Activated CD8-positive, alpha-beta T cell treated with anti-CD3 and anti-CD28 coated beads for 36 hours (primary cell): Measurements from ENCODE around the gene RASGRF2. TPM values are rescaled to one million over a fixed set of nuclear protein-coding genes. Genes with fewer than 3 reads are reported as not detected.

Source experiments
- ATAC-seq: fragments of 200-7000 bp; cut with Tn5 transposase; one replicate; pipeline ENCODE4 v1.10.0; 2021; ENCODE audit warnings: mild to moderate bottlenecking, moderate library complexity
- CTCF ChIA-PET: fragments of 350-600 bp; sonication (Branson Sonifier 250); formaldehyde crosslinking; loops from one replicate; lab custom pipeline; 2021; ENCODE audit warnings: antibody characterized with exemption; lab: Charles Lee
- POLR2A ChIA-PET: fragments of 350-600 bp; sonication (Branson Sonifier 250); formaldehyde crosslinking; loops from one replicate; lab custom pipeline; 2021; ENCODE audit warnings: antibody characterized with exemption; lab: Charles Lee
- DNase-seq: peaks from one replicate; pipeline ENCODE4 v3.0.0-alpha.2; 2020
- H3K27ac Mint-ChIP-seq: one replicate; pipeline ENCODE4 v1.8.0; 2021; ENCODE audit warnings: mild to moderate bottlenecking, mixed read lengths
- H3K27me3 Mint-ChIP-seq: one replicate; pipeline ENCODE4 v1.8.0; 2021; ENCODE audit warnings: mixed read lengths
- H3K36me3 Mint-ChIP-seq: one replicate; pipeline ENCODE4 v1.8.0; 2021; ENCODE audit warnings: low read depth, mixed read lengths
- H3K4me1 Mint-ChIP-seq: one replicate; pipeline ENCODE4 v1.8.0; 2021; ENCODE audit warnings: low read depth, mixed read lengths
- H3K4me3 Mint-ChIP-seq: one replicate; pipeline ENCODE4 v1.8.0; 2021; ENCODE audit warnings: mild to moderate bottlenecking, moderate library complexity, mixed read lengths
- H3K9me3 Mint-ChIP-seq: one replicate; pipeline ENCODE4 v1.8.0; 2021; ENCODE audit warnings: mixed read lengths
- intact Hi-C: fragments of 100-400 bp; cut with micrococcal nuclease; formaldehyde crosslinking; loops from one replicate; pipeline ENCODE4 v1.10.0; 2022
- total RNA-seq, 2 experiments: library from RNA; stranded (reverse); gene quantifications; one replicate each; pipeline ENCODE4 v1.2.3, GENCODE V29; 2021
- TF ChIP-seq, protein P1 (sequence below): fragments of 200-600 bp; IDR thresholded peaks from one replicate; pipeline ENCODE4 v1.8.0; 2022; ENCODE audit warnings: antibody characterized with exemption, mild to moderate bottlenecking

RASGRF2 gene
- total RNA-seq, 2 experiments from 2014 or later, result 14.9 to 15.8 TPM

DNA sequence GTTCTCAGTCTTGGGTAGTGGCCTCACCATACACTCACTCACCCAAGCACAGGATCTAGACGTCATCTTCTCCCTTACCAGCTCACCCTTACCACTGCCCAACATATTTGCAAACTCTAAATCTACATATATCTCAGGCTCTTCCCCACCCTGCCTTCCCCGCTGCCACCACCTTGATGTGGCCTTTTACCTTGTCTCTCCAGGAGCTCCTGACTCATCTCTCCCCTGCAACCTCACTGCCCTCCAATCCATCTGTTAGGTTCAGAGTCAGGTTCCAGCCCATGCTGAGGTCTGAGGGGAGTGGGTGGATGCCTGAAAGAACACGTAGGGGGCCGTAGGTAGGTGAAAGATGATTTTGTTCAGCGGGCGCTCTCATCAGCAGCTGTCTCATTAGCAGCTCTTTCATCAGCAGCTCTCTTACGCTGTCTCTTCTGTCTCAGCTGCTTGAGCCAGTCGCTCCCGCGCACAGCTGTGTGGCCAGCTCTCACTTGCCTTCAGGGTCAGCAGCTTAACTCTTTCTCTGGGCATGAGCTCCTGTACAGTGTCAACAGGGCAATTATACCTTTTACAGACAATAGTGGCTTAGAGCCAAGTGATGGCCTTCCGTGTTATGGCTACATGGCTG, 249.8 kb downstream of the RASGRF2 start:
- Mint-ChIP-seq H3K36me3 (peaks cover 8% of the 10 kb centered on the region), H3K9me3 (no peaks in the 10 kb centered on the region), H3K27me3 (no peaks in the 10 kb centered on the region), H3K4me1 (peaks cover 5% of the 10 kb centered on the region), H3K4me3 (no peak overlapping the region), H3K27ac (peak overlapping the region; percentile 1)
- CTCF ChIA-PET, result interaction anchor here (1.0 to 1.5 kb wide), 2 partner anchors 15 to 90 kb away, joined by 3 read pairs; no protein-coding TSS in a partner anchor
- TF ChIP-seq, protein P1, sequence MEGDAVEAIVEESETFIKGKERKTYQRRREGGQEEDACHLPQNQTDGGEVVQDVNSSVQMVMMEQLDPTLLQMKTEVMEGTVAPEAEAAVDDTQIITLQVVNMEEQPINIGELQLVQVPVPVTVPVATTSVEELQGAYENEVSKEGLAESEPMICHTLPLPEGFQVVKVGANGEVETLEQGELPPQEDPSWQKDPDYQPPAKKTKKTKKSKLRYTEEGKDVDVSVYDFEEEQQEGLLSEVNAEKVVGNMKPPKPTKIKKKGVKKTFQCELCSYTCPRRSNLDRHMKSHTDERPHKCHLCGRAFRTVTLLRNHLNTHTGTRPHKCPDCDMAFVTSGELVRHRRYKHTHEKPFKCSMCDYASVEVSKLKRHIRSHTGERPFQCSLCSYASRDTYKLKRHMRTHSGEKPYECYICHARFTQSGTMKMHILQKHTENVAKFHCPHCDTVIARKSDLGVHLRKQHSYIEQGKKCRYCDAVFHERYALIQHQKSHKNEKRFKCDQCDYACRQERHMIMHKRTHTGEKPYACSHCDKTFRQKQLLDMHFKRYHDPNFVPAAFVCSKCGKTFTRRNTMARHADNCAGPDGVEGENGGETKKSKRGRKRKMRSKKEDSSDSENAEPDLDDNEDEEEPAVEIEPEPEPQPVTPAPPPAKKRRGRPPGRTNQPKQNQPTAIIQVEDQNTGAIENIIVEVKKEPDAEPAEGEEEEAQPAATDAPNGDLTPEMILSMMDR, result no peak
- DNase-seq (peak; percentile 55), ATAC-seq (peak; percentile 68)
- POLR2A ChIA-PET, result interaction anchor here (0.6 kb wide), 1 partner anchor 10 kb away, joined by 3 read pairs; no protein-coding TSS in a partner anchor
- intact Hi-C loops, result no loop called here

DNA sequence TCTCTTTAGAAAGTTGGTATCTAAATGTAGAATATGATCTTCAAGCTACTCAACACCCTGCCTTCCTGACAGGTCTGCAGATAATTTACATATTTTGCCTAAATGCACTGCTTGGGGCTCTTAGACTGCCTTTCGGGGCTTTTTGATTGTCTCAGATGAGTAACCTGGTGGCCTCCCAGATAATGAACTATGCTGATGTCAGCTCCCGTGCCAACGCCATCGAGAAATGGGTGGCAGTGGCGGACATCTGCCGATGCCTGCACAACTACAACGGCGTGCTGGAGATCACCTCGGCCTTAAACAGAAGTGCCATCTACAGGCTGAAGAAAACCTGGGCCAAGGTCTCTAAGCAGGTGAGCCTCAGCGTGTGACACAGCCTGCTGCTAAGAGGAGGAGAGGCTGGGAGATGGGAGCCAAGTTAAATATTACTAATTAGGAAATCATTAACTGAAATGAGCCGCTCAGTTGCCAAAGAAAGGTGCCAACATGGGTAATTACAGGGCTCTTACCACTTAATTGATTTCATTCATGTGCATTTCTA, 252.1 kb downstream of the RASGRF2 start:
- H3K36me3 Mint-ChIP-seq, result peaks cover 8% of the 10 kb centered on the region
- intact Hi-C loops, result no loop called here
- peaks cover 5% of the 10 kb centered on the region for H3K4me1 Mint-ChIP-seq
- no peaks in the 10 kb centered on the region for H3K9me3 Mint-ChIP-seq
- CTCF ChIA-PET, result no interaction called here
- DNase-seq (peak; percentile 35), ATAC-seq (peak; percentile 54)
- TF ChIP-seq, protein P1, result no peak
- POLR2A ChIA-PET, result no interaction called here
- H3K4me3 Mint-ChIP-seq, result no peak overlapping the region
- H3K27me3 Mint-ChIP-seq, result no peaks in the 10 kb centered on the region
- H3K27ac Mint-ChIP-seq, result peak overlapping the region; percentile 7

DNA sequence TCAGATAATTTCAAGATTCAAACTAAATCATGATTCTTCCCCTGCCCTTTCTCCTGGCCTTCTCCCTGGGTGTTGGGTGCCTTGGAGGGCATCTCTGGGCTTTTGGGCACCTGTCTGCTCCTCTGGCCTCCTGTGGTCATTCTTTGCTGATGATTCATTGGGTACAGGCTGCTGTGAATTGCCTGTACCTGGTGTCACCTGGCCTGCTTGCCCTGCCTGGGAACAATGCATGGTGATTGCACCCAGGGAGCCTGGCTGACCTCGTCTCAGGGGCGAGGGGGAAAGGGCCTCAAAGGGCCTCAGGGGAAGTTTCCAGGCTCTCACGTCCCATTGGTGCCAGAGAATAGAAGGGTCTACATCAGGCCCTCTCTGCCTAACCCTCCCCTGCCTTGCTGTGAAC, 252.9 kb downstream of the RASGRF2 start:
- DNase-seq (no peak), ATAC-seq (no peak)
- Mint-ChIP-seq H3K27ac (peak overlapping the region; percentile 52), H3K4me1 (peaks cover 5% of the 10 kb centered on the region), H3K27me3 (no peaks in the 10 kb centered on the region), H3K36me3 (peaks cover 9% of the 10 kb centered on the region), H3K9me3 (no peaks in the 10 kb centered on the region), H3K4me3 (no peak overlapping the region)
- CTCF ChIA-PET, result interaction anchor here (1.0 kb wide), 1 partner anchor 18 kb away, joined by 3 read pairs; no protein-coding TSS in a partner anchor
- POLR2A ChIA-PET, result no interaction called here
- intact Hi-C loops, result no loop called here
- TF ChIP-seq, protein P1, result no peak

DNA sequence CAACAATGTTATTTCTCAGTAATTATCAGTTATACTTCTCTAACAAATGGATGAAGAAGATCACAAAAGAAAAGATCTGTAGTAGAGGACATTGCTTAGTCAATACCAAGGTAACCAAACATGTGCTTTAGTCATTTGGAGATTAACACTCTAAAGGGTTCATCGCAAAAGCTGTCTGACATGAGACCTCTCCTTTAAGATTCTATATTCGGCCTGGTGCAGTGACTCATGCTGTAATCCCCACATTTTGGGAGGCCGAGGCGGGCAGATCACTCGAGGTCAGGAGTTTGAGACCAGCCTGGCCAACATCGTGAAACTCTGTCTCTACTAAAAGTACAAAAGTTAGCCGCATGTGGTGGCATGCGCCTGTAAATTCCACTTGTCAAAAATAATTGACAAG, 254.7 kb downstream of the RASGRF2 start:
- Mint-ChIP-seq H3K27me3 (no peaks in the 10 kb centered on the region), H3K4me1 (peaks cover 2% of the 10 kb centered on the region), H3K27ac (no peak overlapping the region), H3K36me3 (peaks cover 8% of the 10 kb centered on the region), H3K4me3 (no peak overlapping the region), H3K9me3 (no peaks in the 10 kb centered on the region)
- CTCF ChIA-PET, result interaction anchor here (1.5 kb wide), 1 partner anchor 85 kb away, joined by 6 read pairs; no protein-coding TSS in a partner anchor
- intact Hi-C loops, result no loop called here
- TF ChIP-seq, protein P1, result no peak
- ATAC-seq, result no peak
- DNase-seq, result no peak
- POLR2A ChIA-PET, result interaction anchor here (0.7 kb wide), 1 partner anchor 536 kb away, joined by 3 read pairs; no protein-coding TSS in a partner anchor

DNA sequence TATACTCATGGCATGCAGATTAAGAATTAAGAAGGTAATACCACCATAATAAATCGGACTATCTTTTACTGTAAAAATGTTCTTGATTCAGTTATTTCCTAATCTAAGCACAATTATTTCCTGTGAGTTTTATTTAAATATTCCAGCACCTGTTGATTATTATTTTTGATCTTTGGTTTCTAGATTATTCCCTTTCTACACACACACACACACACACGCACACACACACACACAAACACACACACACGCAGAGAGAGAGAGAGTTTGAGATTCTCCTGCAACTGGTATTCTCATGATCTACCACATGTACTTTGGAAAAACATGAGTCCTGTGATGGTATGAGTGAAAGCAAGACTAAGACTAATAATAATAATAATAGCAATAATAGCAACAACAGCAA, 256.0 kb downstream of the RASGRF2 start:
- ATAC-seq (no peak), DNase-seq (no peak)
- Mint-ChIP-seq H3K9me3 (no peaks in the 10 kb centered on the region), H3K27me3 (no peaks in the 10 kb centered on the region), H3K4me3 (no peak overlapping the region), H3K4me1 (no peaks in the 10 kb centered on the region), H3K36me3 (peaks cover 6% of the 10 kb centered on the region), H3K27ac (no peak overlapping the region)
- CTCF ChIA-PET, result no interaction called here
- POLR2A ChIA-PET, result no interaction called here
- TF ChIP-seq, protein P1, result no peak
- intact Hi-C loops, result no loop called here
